ENCODE data around the gene PRTN3. TPM values are rescaled to one million over a fixed set of nuclear protein-coding genes. Genes with fewer than 3 reads are reported as not detected.

Gene PRTN3
- polyA plus RNA-seq, 1 of the 3 experiments (the other 2 are of a cell fraction), result not detected

- CTCF ChIA-PET, result interaction anchor here (0.7 to 1.7 kb wide), 5 partner anchors 23 to 191 kb away, joined by 3 to 5 read pairs (median 3); partner anchors contain the start of genes CFD and WDR18
- WGBS (ENCODE audit: low lambda C conversion rate), result 87% methylated on average over 16 of the region's 16 CpGs
- no peaks in the 10 kb centered on the region for H3K79me2 ChIP-seq (ENCODE audit: insufficient read depth)
These were observed 48.4 kb upstream of the PRTN3 start for GRCh38 chr19:792306-792885.

More at GRCh38 chr19:792306-792885, 48.4 kb upstream of the PRTN3 start:
- TF ChIP-seq, protein P1, sequence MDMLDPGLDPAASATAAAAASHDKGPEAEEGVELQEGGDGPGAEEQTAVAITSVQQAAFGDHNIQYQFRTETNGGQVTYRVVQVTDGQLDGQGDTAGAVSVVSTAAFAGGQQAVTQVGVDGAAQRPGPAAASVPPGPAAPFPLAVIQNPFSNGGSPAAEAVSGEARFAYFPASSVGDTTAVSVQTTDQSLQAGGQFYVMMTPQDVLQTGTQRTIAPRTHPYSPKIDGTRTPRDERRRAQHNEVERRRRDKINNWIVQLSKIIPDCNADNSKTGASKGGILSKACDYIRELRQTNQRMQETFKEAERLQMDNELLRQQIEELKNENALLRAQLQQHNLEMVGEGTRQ (IDR thresholded peaks at IDR 0.05; ENCODE audit: borderline replicate concordance, low read depth, low read length), result no peak
- TF ChIP-seq SMC3 (IDR thresholded peaks at IDR 0.05; ENCODE audit: low read depth, low read length) (no peak), RAD21 (IDR thresholded peaks at IDR 0.05; ENCODE audit: low read length) (no peak), NFIC (IDR thresholded peaks at IDR 0.05; ENCODE audit: borderline replicate concordance) (no peak), TCF12 (IDR thresholded peaks at IDR 0.05) (no peak), EP300 (IDR thresholded peaks at IDR 0.05; ENCODE audit: borderline replicate concordance in 1 of 2, low read depth in 1 of 2, low read length in 1 of 2) (no peak), FOSL2 (IDR thresholded peaks at IDR 0.05; ENCODE audit: borderline replicate concordance, low read depth) (no peak), GABPA (IDR thresholded peaks at IDR 0.05; ENCODE audit: low read depth) (no peak), ELF1 (IDR thresholded peaks at IDR 0.05) (no peak), RXRA (IDR thresholded peaks at IDR 0.05; ENCODE audit: borderline replicate concordance, low read depth) (no peak), MEF2A (IDR thresholded peaks at IDR 0.05; ENCODE audit: borderline replicate concordance, low read depth) (no peak), MXI1 (IDR thresholded peaks at IDR 0.05; ENCODE audit: low read depth, low read length) (no peak), ZBTB33 (IDR thresholded peaks at IDR 0.05; ENCODE audit: borderline replicate concordance, low read depth) (no peak), IRF3 (IDR thresholded peaks at IDR 0.05; ENCODE audit: low read depth, low read length) (no peak), TEAD4 (IDR thresholded peaks at IDR 0.05; ENCODE audit: borderline replicate concordance, insufficient read depth) (no peak), MAX (IDR thresholded peaks at IDR 0.05; ENCODE audit: low read depth) (no peak), EZH2phosphoT487 (IDR thresholded peaks at IDR 0.05; ENCODE audit: borderline replicate concordance, low read depth) (no peak)
- TF ChIP-seq, protein P2, sequence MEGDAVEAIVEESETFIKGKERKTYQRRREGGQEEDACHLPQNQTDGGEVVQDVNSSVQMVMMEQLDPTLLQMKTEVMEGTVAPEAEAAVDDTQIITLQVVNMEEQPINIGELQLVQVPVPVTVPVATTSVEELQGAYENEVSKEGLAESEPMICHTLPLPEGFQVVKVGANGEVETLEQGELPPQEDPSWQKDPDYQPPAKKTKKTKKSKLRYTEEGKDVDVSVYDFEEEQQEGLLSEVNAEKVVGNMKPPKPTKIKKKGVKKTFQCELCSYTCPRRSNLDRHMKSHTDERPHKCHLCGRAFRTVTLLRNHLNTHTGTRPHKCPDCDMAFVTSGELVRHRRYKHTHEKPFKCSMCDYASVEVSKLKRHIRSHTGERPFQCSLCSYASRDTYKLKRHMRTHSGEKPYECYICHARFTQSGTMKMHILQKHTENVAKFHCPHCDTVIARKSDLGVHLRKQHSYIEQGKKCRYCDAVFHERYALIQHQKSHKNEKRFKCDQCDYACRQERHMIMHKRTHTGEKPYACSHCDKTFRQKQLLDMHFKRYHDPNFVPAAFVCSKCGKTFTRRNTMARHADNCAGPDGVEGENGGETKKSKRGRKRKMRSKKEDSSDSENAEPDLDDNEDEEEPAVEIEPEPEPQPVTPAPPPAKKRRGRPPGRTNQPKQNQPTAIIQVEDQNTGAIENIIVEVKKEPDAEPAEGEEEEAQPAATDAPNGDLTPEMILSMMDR (IDR thresholded peaks at IDR 0.05), result no peak
- Histone ChIP-seq H3K27ac (ENCODE audit: low read depth in 2 of 2, low read length in 1 of 2) (no peak overlapping the region), H3K36me3 (replicated peaks in 1 of 2; ENCODE audit: control insufficient read depth in 1 of 2, insufficient read depth in 2 of 2, low read length in 1 of 2) (no peaks in the 10 kb centered on the region), H3K4me3 (ENCODE audit: low read depth in 2 of 2, low read length in 1 of 2) (no peak overlapping the region), H3F3A (replicated peaks; ENCODE audit: insufficient read depth) (peaks cover 4% of the 10 kb centered on the region), H3K4me1 (ENCODE audit: control insufficient read depth in 1 of 2, insufficient read depth in 2 of 2, low read depth in 1 of 2, low read length in 1 of 2) (peaks cover 0 to 20% of the 10 kb centered on the region in 2 experiments; a peak in 1 of 4 replicates), H4K20me1 (ENCODE audit: insufficient read depth) (no peaks in the 10 kb centered on the region), H3K4me2 (no peak overlapping the region), H2AFZ (ENCODE audit: low read depth) (no peak overlapping the region), H3K27me3 (ENCODE audit: insufficient read depth) (no peaks in the 10 kb centered on the region), H3K9ac (no peak overlapping the region), H3K9me2 (no peaks in the 10 kb centered on the region), H3K9me3 (no peaks in the 10 kb centered on the region)
- no peak for DNase-seq
- POLR2A ChIA-PET, result interaction anchor here (0.6 kb wide), 1 partner anchor 11 kb away, joined by 3 read pairs; no protein-coding TSS in a partner anchor

Data from SK-N-SH (cell line).